HL-60 (cell line): ENCODE data around the gene SPATA2.

Source experiments
- GABPA ChIP-seq: IDR thresholded peaks from 2 replicates; pipeline ENCODE4 v1.6.1; 2012; ENCODE audit warnings: low read depth
- POLR2AphosphoS5 ChIP-seq: IDR thresholded peaks from 2 replicates; pipeline ENCODE4 v1.6.1; 2012; ENCODE audit warnings: low read depth
- SPI1 ChIP-seq: IDR thresholded peaks from 2 replicates; pipeline ENCODE4 v1.6.1; 2012; ENCODE audit warnings: low read depth, mild to moderate bottlenecking, borderline replicate concordance
- TF ChIP-seq, protein P1 (sequence below): IDR thresholded peaks from one replicate; pipeline ENCODE4 v1.5.1; 2011; ENCODE audit warnings: low read length, control low read depth, inconsistent platforms; ENCODE audit not compliant: insufficient read depth
- TF ChIP-seq, protein P2 (sequence below): IDR thresholded peaks from 2 replicates; pipeline ENCODE4 v1.6.1; 2012; ENCODE audit warnings: low read depth; ENCODE audit not compliant: insufficient replicate concordance

DNA sequence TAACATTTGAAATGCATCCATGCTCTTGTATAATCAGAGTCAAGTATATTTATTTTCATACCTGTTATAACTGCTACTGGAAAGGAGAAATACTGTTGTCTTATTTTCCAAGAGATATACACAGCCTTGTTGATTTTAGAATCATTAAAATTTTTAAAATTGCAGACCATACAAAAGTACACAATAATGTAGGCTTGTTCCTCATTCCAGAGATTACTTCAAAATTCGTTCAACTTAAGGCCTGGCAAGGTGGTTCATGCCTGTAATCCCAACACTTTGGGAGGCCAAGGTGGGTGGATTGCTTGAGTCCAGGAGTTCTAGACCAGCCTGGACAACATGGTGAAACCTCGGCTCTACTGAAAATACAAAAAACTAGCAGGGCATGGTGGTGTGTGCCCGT lies 27.0 kb upstream of the SPATA2 start:
- TF ChIP-seq, protein P1, sequence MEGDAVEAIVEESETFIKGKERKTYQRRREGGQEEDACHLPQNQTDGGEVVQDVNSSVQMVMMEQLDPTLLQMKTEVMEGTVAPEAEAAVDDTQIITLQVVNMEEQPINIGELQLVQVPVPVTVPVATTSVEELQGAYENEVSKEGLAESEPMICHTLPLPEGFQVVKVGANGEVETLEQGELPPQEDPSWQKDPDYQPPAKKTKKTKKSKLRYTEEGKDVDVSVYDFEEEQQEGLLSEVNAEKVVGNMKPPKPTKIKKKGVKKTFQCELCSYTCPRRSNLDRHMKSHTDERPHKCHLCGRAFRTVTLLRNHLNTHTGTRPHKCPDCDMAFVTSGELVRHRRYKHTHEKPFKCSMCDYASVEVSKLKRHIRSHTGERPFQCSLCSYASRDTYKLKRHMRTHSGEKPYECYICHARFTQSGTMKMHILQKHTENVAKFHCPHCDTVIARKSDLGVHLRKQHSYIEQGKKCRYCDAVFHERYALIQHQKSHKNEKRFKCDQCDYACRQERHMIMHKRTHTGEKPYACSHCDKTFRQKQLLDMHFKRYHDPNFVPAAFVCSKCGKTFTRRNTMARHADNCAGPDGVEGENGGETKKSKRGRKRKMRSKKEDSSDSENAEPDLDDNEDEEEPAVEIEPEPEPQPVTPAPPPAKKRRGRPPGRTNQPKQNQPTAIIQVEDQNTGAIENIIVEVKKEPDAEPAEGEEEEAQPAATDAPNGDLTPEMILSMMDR = no peak
- no peak for TF ChIP-seq GABPA
- TF ChIP-seq, protein P2, sequence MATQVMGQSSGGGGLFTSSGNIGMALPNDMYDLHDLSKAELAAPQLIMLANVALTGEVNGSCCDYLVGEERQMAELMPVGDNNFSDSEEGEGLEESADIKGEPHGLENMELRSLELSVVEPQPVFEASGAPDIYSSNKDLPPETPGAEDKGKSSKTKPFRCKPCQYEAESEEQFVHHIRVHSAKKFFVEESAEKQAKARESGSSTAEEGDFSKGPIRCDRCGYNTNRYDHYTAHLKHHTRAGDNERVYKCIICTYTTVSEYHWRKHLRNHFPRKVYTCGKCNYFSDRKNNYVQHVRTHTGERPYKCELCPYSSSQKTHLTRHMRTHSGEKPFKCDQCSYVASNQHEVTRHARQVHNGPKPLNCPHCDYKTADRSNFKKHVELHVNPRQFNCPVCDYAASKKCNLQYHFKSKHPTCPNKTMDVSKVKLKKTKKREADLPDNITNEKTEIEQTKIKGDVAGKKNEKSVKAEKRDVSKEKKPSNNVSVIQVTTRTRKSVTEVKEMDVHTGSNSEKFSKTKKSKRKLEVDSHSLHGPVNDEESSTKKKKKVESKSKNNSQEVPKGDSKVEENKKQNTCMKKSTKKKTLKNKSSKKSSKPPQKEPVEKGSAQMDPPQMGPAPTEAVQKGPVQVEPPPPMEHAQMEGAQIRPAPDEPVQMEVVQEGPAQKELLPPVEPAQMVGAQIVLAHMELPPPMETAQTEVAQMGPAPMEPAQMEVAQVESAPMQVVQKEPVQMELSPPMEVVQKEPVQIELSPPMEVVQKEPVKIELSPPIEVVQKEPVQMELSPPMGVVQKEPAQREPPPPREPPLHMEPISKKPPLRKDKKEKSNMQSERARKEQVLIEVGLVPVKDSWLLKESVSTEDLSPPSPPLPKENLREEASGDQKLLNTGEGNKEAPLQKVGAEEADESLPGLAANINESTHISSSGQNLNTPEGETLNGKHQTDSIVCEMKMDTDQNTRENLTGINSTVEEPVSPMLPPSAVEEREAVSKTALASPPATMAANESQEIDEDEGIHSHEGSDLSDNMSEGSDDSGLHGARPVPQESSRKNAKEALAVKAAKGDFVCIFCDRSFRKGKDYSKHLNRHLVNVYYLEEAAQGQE = no peak
- no peak for TF ChIP-seq POLR2AphosphoS5
- no peak for TF ChIP-seq SPI1
